ENCODE data around the gene MAST3. TPM values are rescaled to one million over a fixed set of nuclear protein-coding genes. Genes with fewer than 3 reads are reported as not detected.

MAST3 gene
- polyA plus RNA-seq, 1 donor from 2014 or later, result 2.3 TPM

GRCh38 chr19:18143902-18144301 lies 46.3 kb downstream of the MAST3 start:
- TF ChIP-seq SMC3 (conservative IDR thresholded peaks at IDR 0.05; ENCODE audit: poor library complexity) (no peak), POLR2AphosphoS5 (IDR thresholded peaks at IDR 0.05) (no peak), MXI1 (conservative IDR thresholded peaks at IDR 0.05; ENCODE audit: poor library complexity, severe bottlenecking) (no peak), EZH2 (IDR thresholded peaks at IDR 0.05; ENCODE audit: borderline replicate concordance, insufficient read depth, low read length, poor library complexity, severe bottlenecking) (no peak), REST (IDR thresholded peaks at IDR 0.05; ENCODE audit: borderline replicate concordance) (no peak), RAD21 (conservative IDR thresholded peaks at IDR 0.05) (no peak), CTCF (IDR thresholded peaks at IDR 0.05; ENCODE audit: poor library complexity, severe bottlenecking) (no peak), EP300 (conservative IDR thresholded peaks at IDR 0.05; ENCODE audit: poor library complexity, severe bottlenecking) (no peak), TAF1 (IDR thresholded peaks at IDR 0.05; ENCODE audit: low read depth) (no peak)
- Histone ChIP-seq H4K20me1 (ENCODE audit: insufficient read depth) (no peaks in the 10 kb centered on the region), H3K9me2 (ENCODE audit: insufficient read depth, low read length) (no peaks in the 10 kb centered on the region), H3K36me3 (ENCODE audit: insufficient read depth, low read length) (no peaks in the 10 kb centered on the region), H3K9ac (ENCODE audit: low read length) (no peak overlapping the region), H3K9me3 (ENCODE audit: low read length) (no peaks in the 10 kb centered on the region), H3F3A (ENCODE audit: insufficient read depth, low read length, poor library complexity, severe bottlenecking) (no peaks in the 10 kb centered on the region), H3K4me3 (ENCODE audit: low read length) (no peak overlapping the region), H3K27ac (ENCODE audit: low read length) (no peak overlapping the region), H2AFZ (ENCODE audit: low read depth, low read length) (no peak overlapping the region), H3K27me3 (ENCODE audit: insufficient read depth, low read depth, low read length) (no peaks in the 10 kb centered on the region), H3K79me2 (replicated peaks; ENCODE audit: insufficient read depth, low read length) (no peaks in the 10 kb centered on the region), H3K4me2 (ENCODE audit: low read length) (no peak overlapping the region)

GRCh38 chr19:18144361-18144760 lies 46.8 kb downstream of the MAST3 start:
- no peaks in the 10 kb centered on the region for H3K79me2 ChIP-seq (replicated peaks; ENCODE audit: insufficient read depth, low read length)
- H3K9ac ChIP-seq (ENCODE audit: low read length), result no peak overlapping the region
- no peak overlapping the region for H2AFZ ChIP-seq (ENCODE audit: low read depth, low read length)
- H3K36me3 ChIP-seq (ENCODE audit: insufficient read depth, low read length), result no peaks in the 10 kb centered on the region
- no peak overlapping the region for H3K4me3 ChIP-seq (ENCODE audit: low read length)
- no peaks in the 10 kb centered on the region for H4K20me1 ChIP-seq (ENCODE audit: insufficient read depth)
- H3K27me3 ChIP-seq (ENCODE audit: insufficient read depth, low read depth, low read length), result no peaks in the 10 kb centered on the region
- no peak for TF ChIP-seq MXI1 (conservative IDR thresholded peaks at IDR 0.05; ENCODE audit: poor library complexity, severe bottlenecking)
- TF ChIP-seq REST (IDR thresholded peaks at IDR 0.05; ENCODE audit: borderline replicate concordance), result no peak
- TF ChIP-seq EP300 (conservative IDR thresholded peaks at IDR 0.05; ENCODE audit: poor library complexity, severe bottlenecking), result no peak
- no peak for TF ChIP-seq TAF1 (IDR thresholded peaks at IDR 0.05; ENCODE audit: low read depth)
- TF ChIP-seq EZH2 (IDR thresholded peaks at IDR 0.05; ENCODE audit: borderline replicate concordance, insufficient read depth, low read length, poor library complexity, severe bottlenecking), result no peak
- no peak for TF ChIP-seq POLR2AphosphoS5 (IDR thresholded peaks at IDR 0.05)
- TF ChIP-seq SMC3 (conservative IDR thresholded peaks at IDR 0.05; ENCODE audit: poor library complexity), result no peak
- no peak for TF ChIP-seq CTCF (IDR thresholded peaks at IDR 0.05; ENCODE audit: poor library complexity, severe bottlenecking)
- TF ChIP-seq RAD21 (conservative IDR thresholded peaks at IDR 0.05), result no peak
- no peak overlapping the region for H3K27ac ChIP-seq (ENCODE audit: low read length)
- no peaks in the 10 kb centered on the region for H3F3A ChIP-seq (ENCODE audit: insufficient read depth, low read length, poor library complexity, severe bottlenecking)
- no peaks in the 10 kb centered on the region for H3K9me3 ChIP-seq (ENCODE audit: low read length)
- no peaks in the 10 kb centered on the region for H3K9me2 ChIP-seq (ENCODE audit: insufficient read depth, low read length)
- H3K4me2 ChIP-seq (ENCODE audit: low read length), result no peak overlapping the region
